SK-MEL-5 (cell line): ENCODE data around the gene PPM1N. TPM values are rescaled to one million over a fixed set of nuclear protein-coding genes. Genes with fewer than 3 reads are reported as not detected.
A peak's percentile ranks its signal among the peaks of the same experiment; 100 is the strongest.

Experiments used
- DNase-seq: peaks from one replicate; pipeline ENCODE4 v3.0.0-alpha.2; 2016; ENCODE audit warnings: low read depth, low spot score
- in situ Hi-C: cut with HindIII; loops from 2 replicates; pipeline ENCODE4 v1.10.0; 2016; ENCODE audit warnings: low sequenced_read_pairs, high pct_unique_total_duplicates, low pct_unique_long_range_greater_than_20kb
- total RNA-seq: library from RNA; depleted of rRNA; stranded (reverse); fragments of >200 nt; shearing (Covaris generic); gene quantifications from 2 replicates; pipeline ENCODE4 v1.2.3, GENCODE V29; 2014; rRNA removed

Gene PPM1N
- total RNA-seq, 1 experiment from 2014 or later: 0.74 TPM

DNA sequence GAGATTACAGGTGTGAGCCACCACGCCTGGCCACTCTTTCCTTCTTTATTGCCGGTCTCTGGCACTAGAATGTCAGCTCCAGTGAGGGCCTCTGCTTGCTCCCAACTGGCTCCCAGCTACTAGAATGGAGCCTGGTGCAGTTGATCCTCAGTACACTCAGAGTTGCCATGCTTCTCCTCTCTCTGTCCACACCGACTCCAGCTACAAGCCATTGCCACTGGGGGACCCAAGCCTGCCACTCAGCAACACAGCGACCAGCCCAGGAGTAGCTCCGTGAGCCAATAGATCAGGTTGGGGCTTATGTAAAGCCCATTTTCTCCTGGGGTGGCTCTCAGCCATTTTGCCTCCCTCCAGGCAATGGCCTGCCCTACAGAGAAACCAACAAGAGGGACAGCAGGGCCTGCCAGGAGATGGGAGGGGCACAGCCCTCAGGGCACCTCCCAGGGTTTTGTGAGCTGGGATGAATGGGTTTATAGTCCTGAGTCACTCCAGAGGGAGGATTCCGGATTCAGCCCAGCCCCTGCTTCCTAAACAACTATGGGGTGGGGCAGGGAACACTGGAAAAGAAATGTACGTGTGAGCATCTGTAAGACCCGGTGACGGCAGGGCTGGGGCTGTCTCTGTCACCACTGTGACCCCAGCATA is 49.8 kb downstream of the PPM1N start:
- in situ Hi-C loops: no loop called here
- peak; percentile 83 for DNase-seq

Other genes with a start within 250 kb of the PPM1N start
- 7.2 and 7.7 TPM in 2 replicates for gene MARK4, start 247.2 kb upstream of the PPM1N start, total RNA-seq
- gene CKM, start 175.6 kb upstream of the PPM1N start, total RNA-seq: not detected in 2 replicates
- 0.43 and 1.3 TPM in 2 replicates for gene KLC3, start 157.7 kb upstream of the PPM1N start, total RNA-seq
- 10.7 and 13.8 TPM in 2 replicates for gene ERCC2, start 127.9 kb upstream of the PPM1N start, total RNA-seq
- 1.5 and 1.8 TPM in 2 replicates for gene PPP1R13L, start 93.4 kb upstream of the PPM1N start, total RNA-seq
- 19.3 and 20.2 TPM in 2 replicates for gene POLR1G, start 91.8 kb upstream of the PPM1N start, total RNA-seq
- 125 and 138 TPM in 2 replicates for gene ERCC1, start 74.5 kb upstream of the PPM1N start, total RNA-seq
- gene FOSB, start 30.4 kb upstream of the PPM1N start, total RNA-seq: 0.13 and 0.42 TPM in 2 replicates
- 10.0 and 12.8 TPM in 2 replicates for gene RTN2, start 1.4 kb upstream of the PPM1N start, total RNA-seq
- 42.6 and 44.1 TPM in 2 replicates for gene VASP, start 9.0 kb downstream of the PPM1N start, total RNA-seq
- gene OPA3, start 86.4 kb downstream of the PPM1N start, total RNA-seq: 7.0 and 10.2 TPM in 2 replicates
- 0.24 TPM in 1 of 2 replicates, not detected in the other for gene GPR4, start 103.8 kb downstream of the PPM1N start, total RNA-seq
- 42.8 and 46.8 TPM in 2 replicates for gene EML2, start 141.0 kb downstream of the PPM1N start, total RNA-seq
- 0.05 TPM in 1 of 2 replicates, not detected in the other for gene GIPR, start 169.8 kb downstream of the PPM1N start, total RNA-seq
- gene SNRPD2, start 193.5 kb downstream of the PPM1N start, total RNA-seq: 480 and 520 TPM in 2 replicates
- 10.0 and 14.3 TPM in 2 replicates for gene QPCTL, start 194.2 kb downstream of the PPM1N start, total RNA-seq
- gene FBXO46, start 232.5 kb downstream of the PPM1N start, total RNA-seq: 7.0 and 7.2 TPM in 2 replicates
- 0.37 and 0.45 TPM in 2 replicates for gene MEIOSIN, start 235.0 kb downstream of the PPM1N start, total RNA-seq